Measurements from ENCODE around the gene ORM1. TPM values are rescaled to one million over a fixed set of nuclear protein-coding genes. Genes with fewer than 3 reads are reported as not detected.

Gene ORM1
- total and polyA plus RNA-seq, 10 of the 15 experiments (the other 5 are each of a cell fraction or from before 2014, with no cell fraction given): 4.4 TPM; not detected in 9

GRCh38 chr9:114303977-114304376, 18.9 kb upstream of the ORM1 start (continued):
- no peak for TF ChIP-seq E4F1 (IDR thresholded peaks at IDR 0.05; ENCODE audit: borderline replicate concordance, partially characterized antibody)
- no peak for TF ChIP-seq RBBP5 (conservative IDR thresholded peaks at IDR 0.05)
- no peak for TF ChIP-seq TAF1 (IDR thresholded peaks at IDR 0.05; ENCODE audit: borderline replicate concordance, low read depth, low read length)
- no peak for TF ChIP-seq NFYA (IDR thresholded peaks at IDR 0.05; ENCODE audit: borderline replicate concordance, low read depth, low read length)
- no peak for TF ChIP-seq ATF2 (IDR thresholded peaks at IDR 0.05; ENCODE audit: low read length)
- no peak for TF ChIP-seq YBX1 (IDR thresholded peaks at IDR 0.05)
- no peak for TF ChIP-seq ZBTB33 (IDR thresholded peaks at IDR 0.05)

All from GM12878 (cell line).